ENCODE data around the gene GRWD1.

GRWD1 gene

DNA sequence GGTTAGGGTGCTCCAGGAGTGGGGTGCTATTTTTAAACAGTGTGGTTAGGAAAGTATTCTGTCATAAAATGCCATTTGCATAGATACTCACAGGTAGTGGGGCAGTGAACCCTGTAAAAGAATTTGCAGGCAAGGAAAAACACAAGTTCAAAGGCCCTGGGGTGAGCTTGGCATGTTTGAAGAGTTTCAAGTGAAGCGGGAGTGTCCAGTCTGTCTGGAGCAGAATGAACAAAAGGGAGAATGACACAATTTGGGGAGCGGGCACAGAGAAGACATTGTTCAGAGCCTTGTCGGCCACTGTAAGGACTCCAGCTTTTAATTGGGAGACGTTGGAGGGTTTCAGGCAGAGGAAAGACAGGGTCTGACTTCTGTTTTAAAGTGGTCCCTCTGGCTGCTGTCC, 2.8 kb downstream of the GRWD1 start:
- DNase-seq, result no peak
- H2BK120ac ChIP-seq (ENCODE audit: low read depth, low read length), result no peak overlapping the region
- no peak overlapping the region for H3K4me3 ChIP-seq (ENCODE audit: insufficient read depth in 1 of 2, low read depth in 1 of 2, low read length in 2 of 2)
- H2BK12ac ChIP-seq (ENCODE audit: low read length in 2 of 2), result no peak overlapping the region
- no peak overlapping the region for H3K14ac ChIP-seq (ENCODE audit: low read length in 2 of 2)
- no peak overlapping the region for H2BK5ac ChIP-seq (ENCODE audit: low read depth, low read length, poor library complexity, severe bottlenecking)
- WGBS, result 98% methylated on average over 4 of the region's 4 CpGs
- no peaks in the 10 kb centered on the region for H3K9me3 ChIP-seq (ENCODE audit: control insufficient read depth, low read length)
- H3K23ac ChIP-seq (ENCODE audit: low read length in 2 of 2), result no peak overlapping the region
- no peak overlapping the region for H4K91ac ChIP-seq (ENCODE audit: low read length)
- H3K4me2 ChIP-seq (ENCODE audit: low read length, poor library complexity, severe bottlenecking), result no peak overlapping the region
- no peak overlapping the region for H3K4ac ChIP-seq (ENCODE audit: low read depth in 1 of 2, low read length in 2 of 2)
- no peak overlapping the region for H4K8ac ChIP-seq (ENCODE audit: low read length)
- no peak overlapping the region for H2AK5ac ChIP-seq (ENCODE audit: low read length, severe bottlenecking)
- H3K27me3 ChIP-seq (ENCODE audit: control insufficient read depth in 1 of 2, insufficient read depth in 1 of 2, low read length in 2 of 2), result no peaks in the 10 kb centered on the region
- no peak overlapping the region for H2AFZ ChIP-seq (ENCODE audit: low read depth, low read length)
- H3K36me3 ChIP-seq (ENCODE audit: control insufficient read depth in 1 of 2, insufficient read depth in 2 of 2, low read depth in 1 of 2, low read length in 2 of 2), result peaks cover 58 to 59% of the 10 kb centered on the region in 2 experiments
- H3K79me1 ChIP-seq (replicated peaks; ENCODE audit: low read length, poor library complexity, severe bottlenecking), result peaks cover 52% of the 10 kb centered on the region
- H2BK15ac ChIP-seq (ENCODE audit: low read depth, poor library complexity, severe bottlenecking), result no peak overlapping the region
- H3K18ac ChIP-seq (ENCODE audit: low read depth in 1 of 2, low read length in 2 of 2), result no peak overlapping the region
- peak overlapping the region; percentile 11 for H3K9ac ChIP-seq (ENCODE audit: low read length)
- H3K4me1 ChIP-seq (ENCODE audit: control insufficient read depth, insufficient read depth, low read depth, low read length), result peaks cover 17% of the 10 kb centered on the region
- no peak overlapping the region for H3K27ac ChIP-seq (ENCODE audit: low read length, poor library complexity, severe bottlenecking)

DNA sequence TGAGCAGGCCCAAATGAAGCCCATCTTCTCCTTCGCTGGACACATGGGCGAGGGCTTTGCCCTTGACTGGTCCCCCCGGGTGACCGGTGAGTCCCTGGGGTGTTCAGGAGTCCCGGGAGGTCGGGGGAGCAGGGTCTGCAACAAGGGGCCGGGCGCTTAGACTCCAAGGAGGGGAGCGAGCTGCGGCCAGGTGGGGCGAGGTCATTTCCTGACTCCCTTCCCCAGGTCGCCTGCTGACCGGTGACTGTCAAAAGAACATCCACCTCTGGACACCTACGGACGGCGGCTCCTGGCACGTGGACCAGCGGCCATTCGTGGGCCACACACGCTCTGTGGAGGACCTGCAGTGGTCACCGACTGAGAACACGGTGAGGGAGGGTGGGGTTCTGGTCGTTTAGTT, 4.7 kb downstream of the GRWD1 start:
- H3K23ac ChIP-seq (ENCODE audit: low read length in 2 of 2), result no peak overlapping the region
- H2BK12ac ChIP-seq (ENCODE audit: low read length in 2 of 2), result no peak overlapping the region
- no peak overlapping the region for H4K8ac ChIP-seq (ENCODE audit: low read length)
- H2BK5ac ChIP-seq (ENCODE audit: low read depth, low read length, poor library complexity, severe bottlenecking), result no peak overlapping the region
- H3K18ac ChIP-seq (ENCODE audit: low read depth in 1 of 2, low read length in 2 of 2), result no peak overlapping the region
- no peak overlapping the region for H3K4me3 ChIP-seq (ENCODE audit: insufficient read depth in 1 of 2, low read depth in 1 of 2, low read length in 2 of 2)
- WGBS, result 97% methylated on average over 23 of the region's 23 CpGs
- no peak overlapping the region for H3K4me2 ChIP-seq (ENCODE audit: low read length, poor library complexity, severe bottlenecking)
- H4K91ac ChIP-seq (ENCODE audit: low read length), result peak overlapping the region; percentile 45
- peaks cover 11% of the 10 kb centered on the region for H3K4me1 ChIP-seq (ENCODE audit: control insufficient read depth, insufficient read depth, low read depth, low read length)
- no peak overlapping the region for H2BK15ac ChIP-seq (ENCODE audit: low read depth, poor library complexity, severe bottlenecking)
- H3K27me3 ChIP-seq (ENCODE audit: control insufficient read depth in 1 of 2, insufficient read depth in 1 of 2, low read length in 2 of 2), result no peaks in the 10 kb centered on the region
- H3K9ac ChIP-seq (ENCODE audit: low read length), result no peak overlapping the region
- no peak overlapping the region for H2AK5ac ChIP-seq (ENCODE audit: low read length, severe bottlenecking)
- no peak overlapping the region for H3K4ac ChIP-seq (ENCODE audit: low read depth in 1 of 2, low read length in 2 of 2)
- H3K79me1 ChIP-seq (replicated peaks; ENCODE audit: low read length, poor library complexity, severe bottlenecking), result peaks cover 58% of the 10 kb centered on the region
- peaks cover 72 to 76% of the 10 kb centered on the region in 2 experiments for H3K36me3 ChIP-seq (ENCODE audit: control insufficient read depth in 1 of 2, insufficient read depth in 2 of 2, low read depth in 1 of 2, low read length in 2 of 2)
- no peak for DNase-seq
- no peak overlapping the region for H3K27ac ChIP-seq (ENCODE audit: low read length, poor library complexity, severe bottlenecking)
- no peak overlapping the region for H3K14ac ChIP-seq (ENCODE audit: low read length in 2 of 2)
- no peaks in the 10 kb centered on the region for H3K9me3 ChIP-seq (ENCODE audit: control insufficient read depth, low read length)
- H2AFZ ChIP-seq (ENCODE audit: low read depth, low read length), result no peak overlapping the region
- no peak overlapping the region for H2BK120ac ChIP-seq (ENCODE audit: low read depth, low read length)

GRCh38 chr19:48450863-48451262, 5.1 kb downstream of the GRWD1 start:
- Histone ChIP-seq H2AK5ac (ENCODE audit: low read length, severe bottlenecking) (no peak overlapping the region), H3K4me1 (ENCODE audit: control insufficient read depth, insufficient read depth, low read depth, low read length) (peaks cover 11% of the 10 kb centered on the region), H3K4ac (ENCODE audit: low read depth in 1 of 2, low read length in 2 of 2) (no peak overlapping the region), H4K91ac (ENCODE audit: low read length) (no peak overlapping the region), H3K18ac (ENCODE audit: low read depth in 1 of 2, low read length in 2 of 2) (no peak overlapping the region), H3K23ac (ENCODE audit: low read length in 2 of 2) (no peak overlapping the region), H2BK15ac (ENCODE audit: low read depth, poor library complexity, severe bottlenecking) (no peak overlapping the region), H3K4me2 (ENCODE audit: low read length, poor library complexity, severe bottlenecking) (no peak overlapping the region), H2BK12ac (ENCODE audit: low read length in 2 of 2) (no peak overlapping the region), H2BK120ac (ENCODE audit: low read depth, low read length) (no peak overlapping the region), H3K9me3 (ENCODE audit: control insufficient read depth, low read length) (no peaks in the 10 kb centered on the region), H3K36me3 (ENCODE audit: control insufficient read depth in 1 of 2, insufficient read depth in 2 of 2, low read depth in 1 of 2, low read length in 2 of 2) (peaks cover 77 to 80% of the 10 kb centered on the region in 2 experiments), H4K8ac (ENCODE audit: low read length) (no peak overlapping the region), H3K14ac (ENCODE audit: low read length in 2 of 2) (no peak overlapping the region), H3K4me3 (ENCODE audit: insufficient read depth in 1 of 2, low read depth in 1 of 2, low read length in 2 of 2) (no peak overlapping the region), H3K27me3 (ENCODE audit: control insufficient read depth in 1 of 2, insufficient read depth in 1 of 2, low read length in 2 of 2) (no peaks in the 10 kb centered on the region), H2BK5ac (ENCODE audit: low read depth, low read length, poor library complexity, severe bottlenecking) (no peak overlapping the region), H3K79me1 (replicated peaks; ENCODE audit: low read length, poor library complexity, severe bottlenecking) (peaks cover 61% of the 10 kb centered on the region), H3K9ac (ENCODE audit: low read length) (no peak overlapping the region), H3K27ac (ENCODE audit: low read length, poor library complexity, severe bottlenecking) (no peak overlapping the region), H2AFZ (ENCODE audit: low read depth, low read length) (no peak overlapping the region)
- no peak for DNase-seq
- 97% methylated on average over 15 of the region's 15 CpGs for WGBS

DNA sequence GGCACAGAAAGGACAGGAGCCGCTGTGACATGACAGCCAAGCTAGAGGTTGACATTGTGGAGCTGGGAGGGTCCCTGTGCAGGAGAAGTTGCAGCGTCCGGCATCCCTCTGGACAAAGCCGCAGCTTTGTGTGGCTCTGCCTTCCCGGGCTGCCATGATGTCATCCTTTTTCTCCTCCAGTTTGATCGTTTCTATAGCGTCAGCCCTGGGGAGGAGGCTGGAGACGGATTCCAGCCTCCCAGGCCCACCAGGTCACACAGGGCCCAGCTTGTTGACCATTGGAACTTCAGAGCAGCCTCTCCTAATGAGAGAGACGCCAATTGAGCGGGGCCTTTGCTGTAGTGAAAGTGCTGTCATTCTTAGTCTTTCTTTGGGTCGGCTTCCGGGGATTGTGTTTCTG, 5.8 kb downstream of the GRWD1 start:
- WGBS, result 84% methylated on average over 12 of the region's 12 CpGs
- Histone ChIP-seq H3K27ac (ENCODE audit: low read length, poor library complexity, severe bottlenecking) (no peak overlapping the region), H3K4me3 (ENCODE audit: insufficient read depth in 1 of 2, low read depth in 1 of 2, low read length in 2 of 2) (no peak overlapping the region)

More for the DNA sequence above, 5.8 kb downstream of the GRWD1 start:
- H3K27me3 ChIP-seq (ENCODE audit: control insufficient read depth in 1 of 2, insufficient read depth in 1 of 2, low read length in 2 of 2), result no peaks in the 10 kb centered on the region
- H3K4ac ChIP-seq (ENCODE audit: low read depth in 1 of 2, low read length in 2 of 2), result no peak overlapping the region
- no peak overlapping the region for H2AK5ac ChIP-seq (ENCODE audit: low read length, severe bottlenecking)
- peaks cover 7% of the 10 kb centered on the region for H3K4me1 ChIP-seq (ENCODE audit: control insufficient read depth, insufficient read depth, low read depth, low read length)
- no peak overlapping the region for H3K18ac ChIP-seq (ENCODE audit: low read depth in 1 of 2, low read length in 2 of 2)
- DNase-seq, result no peak
- H3K36me3 ChIP-seq (ENCODE audit: control insufficient read depth in 1 of 2, insufficient read depth in 2 of 2, low read depth in 1 of 2, low read length in 2 of 2), result peaks cover 83 to 88% of the 10 kb centered on the region in 2 experiments
- H4K91ac ChIP-seq (ENCODE audit: low read length), result no peak overlapping the region
- H3K23ac ChIP-seq (ENCODE audit: low read length in 2 of 2), result no peak overlapping the region
- no peak overlapping the region for H2BK15ac ChIP-seq (ENCODE audit: low read depth, poor library complexity, severe bottlenecking)
- H3K14ac ChIP-seq (ENCODE audit: low read length in 2 of 2), result no peak overlapping the region
- H2BK12ac ChIP-seq (ENCODE audit: low read length in 2 of 2), result no peak overlapping the region
- peaks cover 65% of the 10 kb centered on the region for H3K79me1 ChIP-seq (replicated peaks; ENCODE audit: low read length, poor library complexity, severe bottlenecking)
- H2BK5ac ChIP-seq (ENCODE audit: low read depth, low read length, poor library complexity, severe bottlenecking), result no peak overlapping the region
- H3K4me2 ChIP-seq (ENCODE audit: low read length, poor library complexity, severe bottlenecking), result no peak overlapping the region
- no peaks in the 10 kb centered on the region for H3K9me3 ChIP-seq (ENCODE audit: control insufficient read depth, low read length)
- H2AFZ ChIP-seq (ENCODE audit: low read depth, low read length), result no peak overlapping the region
- no peak overlapping the region for H2BK120ac ChIP-seq (ENCODE audit: low read depth, low read length)
- H4K8ac ChIP-seq (ENCODE audit: low read length), result no peak overlapping the region
- H3K9ac ChIP-seq (ENCODE audit: low read length), result no peak overlapping the region

Data from mesenchymal stem cell (in vitro differentiated cells and primary cell).